ENCODE results near the gene ROBO2.

ROBO2 gene

GRCh38 chr3:77590191-77590590 lies 550.3 kb downstream of the ROBO2 start:
- no peak for DNase-seq (ENCODE audit: low spot score)
- no peak for TF ChIP-seq CTCF (conservative IDR thresholded peaks at IDR 0.05; ENCODE audit: low read depth)
- ChIA-PET CTCF (no interaction called here), POLR2A (ENCODE audit: low non-redundant PET) (no interaction called here)
- H3K27ac ChIP-seq: no peak overlapping the region

- TF ChIP-seq CTCF (conservative IDR thresholded peaks at IDR 0.05; ENCODE audit: low read depth): no peak
- POLR2A ChIA-PET (ENCODE audit: low non-redundant PET): no interaction called here
Measured at GRCh38 chr3:77595371-77595870, 555.5 kb downstream of the ROBO2 start.

GRCh38 chr3:77599948-77600347 lies 560.0 kb downstream of the ROBO2 start:
- CTCF ChIA-PET: no interaction called here

More at GRCh38 chr3:77595371-77595870, 555.5 kb downstream of the ROBO2 start:
- H3K27ac ChIP-seq: no peak overlapping the region
- CTCF ChIA-PET: no interaction called here
- DNase-seq (ENCODE audit: low spot score): no peak

GRCh38 chr3:77601823-77602415 lies 562.0 kb downstream of the ROBO2 start:
- TF ChIP-seq CTCF (conservative IDR thresholded peaks at IDR 0.05; ENCODE audit: low read depth): no peak
- DNase-seq (ENCODE audit: low spot score): no peak
- ChIA-PET CTCF (no interaction called here), POLR2A (ENCODE audit: low non-redundant PET) (no interaction called here)
- H3K27ac ChIP-seq: no peak overlapping the region

More at GRCh38 chr3:77599948-77600347, 560.0 kb downstream of the ROBO2 start:
- no peak overlapping the region for H3K27ac ChIP-seq
- no peak for DNase-seq (ENCODE audit: low spot score)
- POLR2A ChIA-PET (ENCODE audit: low non-redundant PET): no interaction called here
- no peak for TF ChIP-seq CTCF (conservative IDR thresholded peaks at IDR 0.05; ENCODE audit: low read depth)

DNA sequence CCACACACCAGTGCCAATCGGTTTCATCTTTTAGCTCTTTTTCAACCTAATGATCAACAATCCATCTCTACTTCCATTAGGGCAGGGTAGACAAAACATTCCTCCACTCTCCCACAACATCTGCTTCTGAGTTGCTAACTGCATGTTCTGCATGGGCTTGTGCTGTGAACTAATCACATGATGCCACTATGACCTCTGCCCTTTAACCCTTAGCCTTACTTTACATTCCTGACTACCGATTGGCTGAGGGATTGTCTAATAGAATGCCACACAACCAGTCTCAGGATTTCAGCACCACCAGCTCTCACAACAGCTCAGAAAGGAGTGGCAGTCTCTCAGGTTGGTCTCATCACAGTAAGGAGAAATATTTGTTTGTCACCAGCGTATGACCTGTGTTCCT lies 562.8 kb downstream of the ROBO2 start:
- H3K27ac ChIP-seq: no peak overlapping the region
- ChIA-PET POLR2A (ENCODE audit: low non-redundant PET) (no interaction called here), CTCF (no interaction called here)
- no peak for TF ChIP-seq CTCF (conservative IDR thresholded peaks at IDR 0.05; ENCODE audit: low read depth)
- DNase-seq (ENCODE audit: low spot score): no peak

GRCh38 chr3:77605308-77605707 lies 565.4 kb downstream of the ROBO2 start:
- POLR2A ChIA-PET (ENCODE audit: low non-redundant PET): no interaction called here
- DNase-seq (ENCODE audit: low spot score): no peak
- TF ChIP-seq CTCF (conservative IDR thresholded peaks at IDR 0.05; ENCODE audit: low read depth): no peak
- CTCF ChIA-PET: no interaction called here
- no peak overlapping the region for H3K27ac ChIP-seq
